HG03025 (cell line): ENCODE data around the gene SHKBP1.

Source experiments
- ATAC-seq: cut with Tn5 transposase; IDR thresholded peaks from one replicate; pipeline ENCODE4 v1.9.1; 2021; ENCODE audit warnings: mild to moderate bottlenecking, moderate library complexity; ENCODE audit not compliant: unreplicated experiment, low FRiP score

SHKBP1 gene

GRCh38 chr19:40629346-40629745, 52.7 kb downstream of the SHKBP1 start:
- no peak for ATAC-seq

DNA sequence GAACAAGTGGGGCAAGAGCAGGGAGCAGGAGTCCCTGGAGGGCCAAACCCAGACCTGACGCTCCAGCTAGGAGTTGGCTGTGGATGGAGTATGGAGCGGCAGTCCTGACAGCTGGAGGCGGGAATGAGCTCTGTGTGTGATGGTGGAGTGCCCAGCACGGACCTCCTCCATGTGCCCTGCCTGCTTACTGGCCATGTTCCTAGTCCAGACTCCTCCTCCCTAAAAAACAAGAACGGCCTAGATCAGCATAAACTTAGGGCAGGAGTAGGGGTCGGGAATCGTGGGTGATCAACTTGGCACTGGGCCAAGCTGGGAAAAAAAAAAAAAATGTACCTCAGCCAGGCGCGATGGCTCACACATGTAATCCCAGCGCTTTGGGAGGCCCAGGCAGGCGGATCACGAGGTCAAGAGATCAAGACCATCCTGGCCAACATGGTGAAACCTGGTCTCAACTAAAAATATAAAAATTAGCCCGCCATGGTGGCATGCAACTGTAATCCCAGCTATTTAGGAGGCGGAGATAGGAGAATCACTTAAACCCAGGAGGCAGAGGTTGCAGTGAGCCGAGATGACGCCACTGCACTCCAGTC, 54.0 kb downstream of the SHKBP1 start:
- ATAC-seq: no peak

DNA sequence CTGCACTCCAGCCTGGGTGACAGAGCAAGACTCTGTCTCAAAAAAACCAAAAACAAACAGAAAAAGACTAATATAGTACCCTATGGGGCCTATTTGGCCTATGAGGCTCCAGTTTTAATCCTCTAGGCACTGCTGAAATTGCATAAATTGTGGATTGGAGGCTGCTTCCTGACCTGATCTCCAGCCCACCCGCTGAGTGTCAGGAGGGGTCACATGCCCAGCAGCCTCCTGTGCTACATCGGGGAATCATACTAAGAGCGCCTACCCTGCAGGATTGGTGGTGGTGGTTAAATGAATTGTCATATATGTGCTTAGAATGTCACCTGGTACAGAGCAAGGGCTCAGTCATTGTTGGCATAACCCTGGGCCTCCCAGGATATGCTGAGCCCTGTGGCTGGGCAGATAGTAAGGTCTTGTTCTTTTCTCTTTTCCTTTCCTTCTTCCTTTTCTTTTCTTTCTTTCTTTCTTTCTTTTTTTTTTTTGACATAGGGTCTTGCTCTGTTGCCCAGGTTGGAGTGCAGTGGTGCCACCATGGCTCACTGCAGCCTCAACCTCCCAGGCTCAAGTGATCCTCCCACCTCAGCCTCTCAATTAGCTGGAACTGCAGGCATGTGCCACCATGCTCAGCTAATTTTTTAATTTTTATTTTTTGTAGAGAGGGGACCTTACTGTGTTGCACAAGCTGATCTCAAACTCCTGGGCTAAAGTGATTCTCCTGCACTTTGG, 55.8 kb downstream of the SHKBP1 start:
- ATAC-seq: no peak

DNA sequence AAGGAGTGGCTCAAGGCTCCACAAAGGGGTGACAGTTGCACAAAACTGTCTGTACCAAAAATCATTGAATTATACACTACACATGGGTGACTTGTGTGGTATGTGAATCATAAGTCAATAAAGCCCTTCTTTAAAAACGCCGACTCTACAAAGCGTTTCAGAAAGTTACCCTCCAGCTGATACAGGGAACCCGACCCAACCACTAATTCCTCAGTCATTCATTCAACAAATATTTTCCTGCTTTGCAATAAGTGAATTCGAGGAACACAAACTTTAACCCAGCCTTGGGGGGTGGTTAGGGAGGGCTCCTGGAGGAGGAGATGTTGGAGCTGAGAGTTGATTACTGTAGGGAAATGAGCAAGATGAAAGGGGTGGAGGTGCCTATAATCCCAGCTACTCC, 56.5 kb downstream of the SHKBP1 start:
- no peak for ATAC-seq

DNA sequence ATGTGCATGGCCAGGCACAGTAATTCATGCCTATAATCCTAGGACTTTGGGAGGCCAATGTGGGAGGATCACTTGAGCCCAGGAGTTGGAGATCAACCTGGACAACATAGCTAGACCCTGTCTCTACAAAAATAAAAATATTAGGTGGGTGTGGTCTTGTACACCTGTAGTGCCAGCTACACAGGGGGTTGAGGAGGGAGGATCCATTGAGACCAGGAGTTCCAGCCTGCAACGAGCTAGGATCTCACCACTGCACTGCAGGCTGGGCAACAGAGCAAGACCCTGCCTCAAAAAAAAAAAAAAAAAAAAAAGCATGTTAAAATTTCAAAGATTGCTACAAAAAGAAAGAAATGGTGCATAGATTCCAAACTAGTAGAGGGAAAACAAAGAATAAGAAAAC, 61.7 kb downstream of the SHKBP1 start:
- ATAC-seq: no peak

GRCh38 chr19:40639638-40639982, 62.9 kb downstream of the SHKBP1 start:
- ATAC-seq: no peak

GRCh38 chr19:40640744-40641143, 64.1 kb downstream of the SHKBP1 start:
- ATAC-seq: no peak
